Measurements from ENCODE around the gene MYO18B.

Gene MYO18B

DNA sequence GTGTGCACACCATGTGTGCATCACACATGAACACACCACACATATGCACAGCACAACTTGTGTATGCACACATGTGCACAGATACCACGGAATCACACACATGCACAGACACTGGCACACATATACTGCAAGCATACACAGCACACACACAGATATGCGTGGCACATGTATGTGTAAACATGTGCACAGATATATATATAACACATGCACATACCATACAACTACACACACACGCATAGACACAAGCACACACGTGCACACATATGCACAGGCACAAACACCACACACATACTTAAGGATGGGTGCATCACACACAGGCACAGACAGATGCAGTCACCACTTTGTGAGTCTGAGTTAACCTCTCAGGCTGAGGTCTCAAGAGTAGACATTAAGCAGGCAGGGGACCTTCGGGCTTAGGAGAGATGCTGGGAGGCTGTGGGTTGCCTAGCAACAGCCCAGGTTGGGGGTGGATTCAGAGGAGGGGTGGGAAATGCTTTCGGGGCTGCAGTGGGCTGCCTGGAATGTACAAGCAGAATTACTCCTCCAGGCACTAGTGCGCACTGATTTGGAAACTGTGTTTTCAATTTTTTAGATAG is 82.9 kb downstream of the MYO18B start:
- no peak for DNase-seq (ENCODE audit: low spot score)

GRCh38 chr22:25827415-25827814 is 85.4 kb downstream of the MYO18B start:
- DNase-seq (ENCODE audit: low spot score): no peak

DNA sequence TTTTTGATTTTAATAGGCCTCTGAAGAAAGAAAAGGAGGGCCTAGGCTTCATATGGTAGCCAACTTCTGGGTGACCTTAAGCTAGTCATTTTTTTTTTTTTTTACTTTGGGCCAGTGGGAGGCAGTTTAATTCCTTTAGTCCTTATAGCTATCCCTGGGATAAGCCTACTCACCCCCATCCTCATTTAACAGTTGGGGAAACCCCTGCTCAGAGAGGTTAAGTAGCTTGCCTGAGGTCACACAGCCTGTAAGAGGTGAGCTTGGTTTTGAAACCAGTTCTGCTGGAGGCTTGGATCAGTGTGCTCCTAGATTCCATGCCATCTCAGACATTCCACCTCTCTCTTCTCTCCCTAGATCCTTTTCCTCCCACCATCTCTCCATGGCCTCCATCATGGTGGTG is 86.4 kb downstream of the MYO18B start:
- DNase-seq (ENCODE audit: low spot score): no peak

- no peak for DNase-seq (ENCODE audit: low spot score)
Measured at GRCh38 chr22:25829237-25829636, 87.2 kb downstream of the MYO18B start.

- DNase-seq (ENCODE audit: low spot score): no peak
Measured at GRCh38 chr22:25829808-25830777, 88.1 kb downstream of the MYO18B start.

GRCh38 chr22:25833091-25833490 is 91.1 kb downstream of the MYO18B start:
- DNase-seq (ENCODE audit: low spot score): no peak

DNA sequence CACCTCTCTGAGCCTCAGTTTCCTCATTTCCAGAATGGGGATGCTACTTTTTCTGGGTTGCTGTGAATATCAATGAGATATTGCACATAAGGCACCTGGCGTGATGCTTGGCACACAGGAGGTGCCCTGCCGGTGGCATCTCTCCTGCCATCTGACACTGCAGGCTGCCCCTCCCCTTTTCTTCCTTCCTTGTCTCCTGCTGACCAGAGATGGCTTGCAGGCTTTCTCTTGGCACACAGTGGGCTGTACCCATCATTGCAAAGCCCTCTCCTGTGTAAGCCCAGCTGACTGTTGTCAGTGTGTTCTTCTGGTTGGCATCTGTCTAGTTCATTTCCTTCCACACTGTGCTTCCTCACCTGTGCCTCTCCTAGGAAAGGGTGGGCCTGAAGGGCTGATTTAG is 91.7 kb downstream of the MYO18B start:
- no peak for DNase-seq (ENCODE audit: low spot score)

- DNase-seq (ENCODE audit: low spot score): no peak
Measured at GRCh38 chr22:25834490-25834889, 92.5 kb downstream of the MYO18B start.

- DNase-seq (ENCODE audit: low spot score): no peak
Measured at GRCh38 chr22:25835348-25835747, 93.4 kb downstream of the MYO18B start.

- no peak for DNase-seq (ENCODE audit: low spot score)
Measured at GRCh38 chr22:25837288-25837900, 95.4 kb downstream of the MYO18B start.

DNA sequence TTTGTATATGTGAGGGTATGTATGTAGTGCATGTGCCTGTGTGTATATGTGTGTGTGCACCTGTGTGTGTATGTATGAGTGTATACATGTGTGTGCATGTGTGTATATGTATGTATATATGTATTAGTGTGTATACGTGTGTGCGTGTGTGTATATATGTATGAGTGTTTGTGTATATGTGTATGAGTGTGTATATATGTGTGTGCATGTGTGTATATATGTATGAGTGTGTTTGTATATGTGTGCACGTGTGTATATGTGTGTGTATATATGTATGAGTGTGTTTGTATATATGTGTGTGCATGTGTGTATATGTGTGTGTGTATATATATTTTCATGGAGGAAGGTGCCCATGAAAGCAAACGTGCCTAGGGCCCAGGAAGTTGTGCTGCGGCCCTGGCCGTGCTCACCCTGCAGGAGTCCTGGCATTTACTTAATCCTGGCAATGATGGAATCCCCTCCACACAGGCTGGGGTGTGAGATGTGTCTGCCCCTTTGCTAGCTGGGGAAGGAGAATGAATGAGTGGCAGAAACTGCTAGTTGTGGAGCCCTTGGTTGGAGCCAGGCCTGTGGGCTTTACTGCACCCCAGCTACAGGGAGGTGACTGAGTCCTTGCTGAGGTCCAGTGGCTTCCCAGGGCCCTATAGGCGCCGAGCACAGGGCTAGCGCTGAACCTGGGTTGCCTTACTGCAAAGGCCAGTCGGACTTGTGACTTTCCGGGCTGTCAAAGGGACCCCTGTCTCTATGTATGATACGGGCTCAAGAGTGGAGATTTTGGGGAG is 97.2 kb downstream of the MYO18B start:
- no peak for DNase-seq (ENCODE audit: low spot score)

DNA sequence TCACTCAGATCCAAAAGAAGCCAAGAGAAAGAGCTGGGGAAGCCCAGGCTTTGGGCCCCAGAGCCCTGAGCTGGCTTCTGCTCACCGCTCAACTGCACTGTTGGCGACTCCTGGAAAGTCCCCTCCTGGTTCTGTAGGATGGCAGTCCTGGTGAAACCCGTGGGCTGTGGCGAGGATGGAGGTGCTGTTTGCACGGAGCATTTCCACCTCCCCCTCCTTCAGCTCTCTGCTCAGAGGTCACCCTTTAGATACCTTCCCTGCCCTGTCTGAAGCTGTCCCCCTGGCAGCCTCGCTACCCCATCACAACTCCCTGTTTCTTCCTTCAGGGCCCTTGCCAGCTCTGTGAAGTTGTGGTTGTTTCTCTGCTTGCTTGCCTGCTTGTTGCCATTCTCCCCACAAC is 97.8 kb downstream of the MYO18B start:
- no peak for DNase-seq (ENCODE audit: low spot score)

- DNase-seq (ENCODE audit: low spot score): no peak
Measured at GRCh38 chr22:25840167-25840566, 98.2 kb downstream of the MYO18B start.

DNA sequence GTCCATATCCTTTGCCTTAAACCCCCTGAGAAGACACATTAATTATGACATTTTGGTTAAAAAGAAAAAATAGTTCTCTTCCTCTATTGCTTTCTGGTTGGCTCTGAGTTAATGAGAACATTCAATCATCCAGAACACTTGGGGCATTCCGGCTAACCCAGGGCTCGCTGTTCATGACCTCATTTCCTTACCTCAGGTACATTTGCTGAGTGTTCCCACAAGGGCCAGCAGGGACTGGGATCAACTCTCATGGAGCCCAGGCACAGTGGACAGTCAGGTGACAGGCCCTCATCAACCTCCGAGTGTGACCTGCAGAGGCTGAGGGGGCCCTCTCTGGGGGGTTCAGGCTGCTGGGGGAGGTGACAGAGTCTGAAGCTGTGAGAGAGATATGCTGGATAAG is 98.9 kb downstream of the MYO18B start:
- no peak for DNase-seq (ENCODE audit: low spot score)

DNA sequence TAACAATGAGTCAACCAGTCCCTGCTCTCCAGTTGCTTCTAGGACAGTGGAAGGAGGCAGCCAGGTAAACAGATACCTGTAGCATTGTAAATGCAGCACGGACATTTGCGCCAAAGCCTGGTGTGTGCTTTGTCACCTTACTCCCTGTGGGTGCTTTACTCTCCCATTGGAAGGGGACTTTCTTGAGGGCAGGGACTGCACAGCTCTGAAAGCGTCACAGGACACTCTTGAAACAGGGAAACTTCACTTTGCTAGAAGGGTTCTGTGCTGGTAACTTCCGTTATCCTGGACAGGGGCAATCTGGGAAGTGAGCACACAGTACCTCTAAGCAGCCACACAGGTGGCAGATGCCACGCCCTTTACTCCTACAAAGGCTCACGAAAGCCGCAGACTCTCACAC is 99.8 kb downstream of the MYO18B start:
- DNase-seq (ENCODE audit: low spot score): no peak

- no peak for DNase-seq (ENCODE audit: low spot score)
Measured at GRCh38 chr22:25843660-25844405, 101.8 kb downstream of the MYO18B start.

- DNase-seq (ENCODE audit: low spot score): no peak
Measured at GRCh38 chr22:25844601-25845000, 102.6 kb downstream of the MYO18B start.

- no peak for DNase-seq (ENCODE audit: low spot score)
Measured at GRCh38 chr22:25845985-25846745, 104.2 kb downstream of the MYO18B start.

GRCh38 chr22:25847451-25847850 is 105.5 kb downstream of the MYO18B start:
- DNase-seq (ENCODE audit: low spot score): no peak

- no peak for DNase-seq (ENCODE audit: low spot score)
Measured at GRCh38 chr22:25848954-25849353, 107.0 kb downstream of the MYO18B start.

DNA sequence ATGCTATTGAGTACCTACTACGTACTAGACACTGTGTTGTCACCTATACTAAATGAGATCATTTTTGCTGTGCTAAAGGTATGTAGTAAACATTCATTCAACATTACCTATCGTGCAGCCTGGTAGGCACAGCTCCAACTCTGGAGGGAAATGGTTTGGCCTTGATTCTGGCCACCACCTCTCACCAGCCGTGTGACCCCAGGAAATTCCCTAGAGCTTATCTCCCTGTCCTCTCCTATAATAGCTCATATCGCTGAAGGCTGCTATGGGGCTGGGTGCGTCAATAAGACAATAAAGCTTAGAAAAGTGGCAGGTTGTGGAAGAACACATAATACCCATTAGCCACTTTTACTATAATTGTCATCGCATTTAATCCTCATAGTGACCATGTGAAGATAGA is 107.5 kb downstream of the MYO18B start:
- no peak for DNase-seq (ENCODE audit: low spot score)
